Activated CD4-positive, alpha-beta memory T cell treated with anti-CD3 and anti-CD28 coated beads, Interleukin-2, amount 10 ng/mL, durations not matched to agents 7 days and 5 days (primary cell): ENCODE results near the gene MYO5B. TPM values are rescaled to one million over a fixed set of nuclear protein-coding genes. Genes with fewer than 3 reads are reported as not detected.

Source experiments
- CTCF ChIA-PET: fragments of 350-600 bp; sonication (Branson Sonifier 250); formaldehyde crosslinking; loops from one replicate; lab custom pipeline; 2021; ENCODE audit warnings: antibody characterized with exemption, inconsistent platforms; lab: Charles Lee
- POLR2A ChIA-PET: fragments of 350-600 bp; sonication (Branson Sonifier 250); formaldehyde crosslinking; loops from one replicate; lab custom pipeline; 2021; ENCODE audit warnings: antibody characterized with exemption; lab: Charles Lee
- DNase-seq: peaks from one replicate; pipeline ENCODE4 v3.0.0-alpha.2; 2020
- H3K27ac Mint-ChIP-seq: one replicate; pipeline ENCODE4 v1.8.0; 2021; ENCODE audit warnings: mild to moderate bottlenecking, mixed read lengths
- H3K27me3 Mint-ChIP-seq: one replicate; pipeline ENCODE4 v1.8.0; 2021; ENCODE audit warnings: mixed read lengths
- H3K36me3 Mint-ChIP-seq: one replicate; pipeline ENCODE4 v1.8.0; 2021; ENCODE audit warnings: low read depth, mixed read lengths
- H3K4me1 Mint-ChIP-seq: one replicate; pipeline ENCODE4 v1.8.0; 2021; ENCODE audit warnings: mixed read lengths
- H3K4me3 Mint-ChIP-seq: one replicate; pipeline ENCODE4 v1.8.0; 2021; ENCODE audit warnings: mild to moderate bottlenecking, mixed read lengths
- H3K9me3 Mint-ChIP-seq: one replicate; pipeline ENCODE4 v1.8.0; 2021; ENCODE audit warnings: mixed read lengths
- total RNA-seq, 2 experiments: library from RNA; stranded (reverse); gene quantifications; one replicate each; pipeline ENCODE4 v1.2.3, GENCODE V29; 2021

The MYO5B gene
- total RNA-seq, 2 experiments from 2014 or later = not detected

DNA sequence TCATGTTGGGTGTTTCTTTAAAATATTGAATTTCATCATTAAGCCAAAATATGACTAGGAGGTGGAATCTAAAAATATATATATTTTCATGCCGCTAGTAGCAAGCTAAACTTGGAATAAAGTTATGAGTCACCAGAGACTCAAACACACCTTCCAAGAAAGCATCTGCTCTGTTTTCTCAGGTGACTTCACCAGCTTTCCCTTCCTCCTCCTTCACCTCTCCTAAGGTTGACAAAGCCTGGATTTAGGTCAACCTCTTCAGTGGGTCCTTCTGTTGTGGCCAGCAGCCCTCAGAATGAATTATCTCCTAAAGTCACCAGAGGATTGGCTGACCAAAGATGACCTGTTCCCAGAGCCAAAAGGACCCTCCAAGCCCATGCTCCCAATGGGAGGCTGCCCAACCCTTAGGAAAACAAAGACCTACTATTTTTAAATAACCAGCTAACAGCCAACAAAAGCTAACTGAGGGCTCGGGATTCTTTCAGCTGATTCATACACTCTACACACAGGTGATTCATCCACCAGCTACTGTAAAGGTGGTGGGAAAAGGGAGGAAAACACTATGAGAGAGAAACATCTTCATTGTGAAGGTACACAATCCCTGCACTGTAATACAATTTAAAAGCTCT, 113.9 kb downstream of the MYO5B start:
- H3K27me3 Mint-ChIP-seq = peaks cover 12% of the 10 kb centered on the region
- no peaks in the 10 kb centered on the region for H3K9me3 Mint-ChIP-seq
- CTCF ChIA-PET = no interaction called here
- H3K4me3 Mint-ChIP-seq = no peak overlapping the region
- no peaks in the 10 kb centered on the region for H3K36me3 Mint-ChIP-seq
- POLR2A ChIA-PET = no interaction called here
- no peak for DNase-seq
- H3K27ac Mint-ChIP-seq = no peak overlapping the region
- H3K4me1 Mint-ChIP-seq = peaks cover 2% of the 10 kb centered on the region

DNA sequence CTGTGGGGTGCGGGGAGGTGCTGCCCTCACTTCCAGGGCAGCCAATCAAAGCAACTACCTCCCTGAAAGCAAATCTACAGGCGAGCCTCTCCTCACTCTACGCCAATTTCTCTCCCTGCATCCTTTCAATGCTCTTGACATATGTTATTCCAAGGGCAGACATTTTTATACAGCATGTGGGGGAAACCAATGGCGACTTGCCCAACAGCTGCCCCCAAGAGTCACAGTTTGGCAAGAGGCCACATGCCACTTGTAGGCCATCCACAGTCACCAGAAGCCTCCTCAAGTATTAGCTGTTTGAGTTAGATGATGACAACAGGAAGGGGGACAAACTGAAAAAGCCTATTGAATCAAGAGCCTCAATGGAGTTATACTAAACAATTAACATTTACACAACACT, 114.6 kb downstream of the MYO5B start:
- Mint-ChIP-seq H3K4me1 (peaks cover 2% of the 10 kb centered on the region), H3K27ac (no peak overlapping the region), H3K4me3 (no peak overlapping the region), H3K9me3 (no peaks in the 10 kb centered on the region), H3K36me3 (no peaks in the 10 kb centered on the region), H3K27me3 (peaks cover 12% of the 10 kb centered on the region)
- DNase-seq = no peak
- POLR2A ChIA-PET = no interaction called here
- CTCF ChIA-PET = no interaction called here

GRCh38 chr18:50079571-50080295, 115.2 kb downstream of the MYO5B start:
- Mint-ChIP-seq H3K36me3 (no peaks in the 10 kb centered on the region), H3K27me3 (peaks cover 14% of the 10 kb centered on the region), H3K9me3 (no peaks in the 10 kb centered on the region), H3K4me3 (no peak overlapping the region), H3K4me1 (peaks cover 2% of the 10 kb centered on the region), H3K27ac (no peak overlapping the region)
- ChIA-PET CTCF (no interaction called here), POLR2A (no interaction called here)
- no peak for DNase-seq

DNA sequence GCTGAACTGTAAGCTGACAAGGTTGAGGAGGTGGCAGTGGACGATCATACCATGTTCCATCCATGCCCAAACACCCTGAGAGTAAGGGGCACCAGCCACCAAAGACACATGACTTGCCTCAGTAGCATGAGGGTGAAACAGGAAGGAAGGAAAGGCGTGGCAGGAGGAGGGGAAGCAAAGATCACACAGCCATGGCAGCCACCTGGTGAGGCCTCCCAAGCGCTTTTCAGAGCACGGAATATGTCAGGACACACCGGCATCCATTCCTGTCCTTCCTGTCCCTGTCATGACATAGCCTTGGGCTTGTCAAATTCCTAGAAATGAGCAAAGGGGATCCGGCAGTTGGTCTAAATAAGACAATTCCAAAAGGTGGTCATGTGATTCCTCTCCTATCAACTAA, 118.7 kb downstream of the MYO5B start:
- POLR2A ChIA-PET = no interaction called here
- H3K36me3 Mint-ChIP-seq = no peaks in the 10 kb centered on the region

DNA sequence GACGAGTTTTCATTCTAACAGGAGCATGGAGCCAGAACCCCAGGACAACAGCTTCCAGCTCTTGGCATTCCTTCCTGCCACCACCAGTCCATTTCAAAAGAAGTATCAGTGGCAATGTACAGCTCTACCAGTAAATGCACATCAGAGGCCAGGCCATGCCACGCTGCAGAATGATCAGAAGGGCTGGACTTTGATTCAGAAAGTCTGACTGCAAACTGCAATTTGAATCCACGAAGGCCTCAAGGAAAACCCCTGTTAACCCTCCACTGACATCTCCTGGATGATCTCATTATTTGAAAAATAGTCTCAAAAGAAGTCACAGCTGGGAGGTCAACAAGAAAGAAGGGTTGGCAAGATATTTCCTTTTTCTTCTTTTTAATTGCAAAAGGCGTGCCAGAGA, 119.2 kb downstream of the MYO5B start:
- DNase-seq = no peak
- Mint-ChIP-seq H3K27ac (no peak overlapping the region), H3K4me1 (peaks cover 2% of the 10 kb centered on the region), H3K9me3 (no peaks in the 10 kb centered on the region), H3K4me3 (no peak overlapping the region), H3K36me3 (no peaks in the 10 kb centered on the region), H3K27me3 (peaks cover 12% of the 10 kb centered on the region)
- ChIA-PET CTCF (no interaction called here), POLR2A (no interaction called here)

More for the DNA sequence above, 118.7 kb downstream of the MYO5B start:
- Mint-ChIP-seq H3K27ac (no peak overlapping the region), H3K4me3 (no peak overlapping the region), H3K9me3 (no peaks in the 10 kb centered on the region), H3K27me3 (peaks cover 12% of the 10 kb centered on the region), H3K4me1 (peaks cover 2% of the 10 kb centered on the region)
- CTCF ChIA-PET = no interaction called here
- no peak for DNase-seq

DNA sequence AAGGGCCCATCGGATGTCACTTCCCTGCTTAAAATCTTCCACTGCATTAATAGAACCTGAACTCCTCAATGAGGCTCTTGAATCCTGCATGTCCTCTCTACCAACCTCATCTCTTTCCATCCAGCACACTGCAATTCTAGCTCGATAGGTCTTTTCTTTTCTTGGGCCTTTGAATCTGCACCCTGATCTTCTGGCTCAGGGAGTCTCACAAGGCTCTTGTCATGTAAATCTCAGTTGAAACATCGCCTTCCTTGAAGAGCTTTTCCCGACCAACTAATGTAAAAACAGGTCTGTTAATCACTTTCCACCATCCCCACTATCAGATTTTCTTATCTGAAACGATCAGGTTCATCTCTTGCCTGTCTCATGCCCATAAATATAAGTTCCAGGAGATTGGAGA, 120.5 kb downstream of the MYO5B start:
- H3K4me1 Mint-ChIP-seq = peaks cover 2% of the 10 kb centered on the region
- DNase-seq = no peak
- H3K27ac Mint-ChIP-seq = no peak overlapping the region
- no peak overlapping the region for H3K4me3 Mint-ChIP-seq
- peaks cover 12% of the 10 kb centered on the region for H3K27me3 Mint-ChIP-seq
- H3K36me3 Mint-ChIP-seq = no peaks in the 10 kb centered on the region
- CTCF ChIA-PET = no interaction called here
- no peaks in the 10 kb centered on the region for H3K9me3 Mint-ChIP-seq
- POLR2A ChIA-PET = no interaction called here

- Mint-ChIP-seq H3K27me3 (peaks cover 9% of the 10 kb centered on the region), H3K4me3 (no peak overlapping the region), H3K4me1 (peaks cover 2% of the 10 kb centered on the region), H3K9me3 (no peaks in the 10 kb centered on the region), H3K27ac (no peak overlapping the region), H3K36me3 (no peaks in the 10 kb centered on the region)
- DNase-seq = no peak
- POLR2A ChIA-PET = no interaction called here
- CTCF ChIA-PET = no interaction called here
Measured at GRCh38 chr18:50073319-50073718, 121.6 kb downstream of the MYO5B start.

- ChIA-PET POLR2A (no interaction called here), CTCF (no interaction called here)
- no peaks in the 10 kb centered on the region for H3K9me3 Mint-ChIP-seq
- peaks cover 7% of the 10 kb centered on the region for H3K27me3 Mint-ChIP-seq
- no peak overlapping the region for H3K27ac Mint-ChIP-seq
- DNase-seq = no peak
- no peaks in the 10 kb centered on the region for H3K36me3 Mint-ChIP-seq
- H3K4me1 Mint-ChIP-seq = peaks cover 2% of the 10 kb centered on the region
- no peak overlapping the region for H3K4me3 Mint-ChIP-seq
Measured at GRCh38 chr18:50072146-50072545, 122.8 kb downstream of the MYO5B start.

- Mint-ChIP-seq H3K4me1 (peaks cover 2% of the 10 kb centered on the region), H3K9me3 (no peaks in the 10 kb centered on the region), H3K27ac (no peak overlapping the region), H3K27me3 (peaks cover 10% of the 10 kb centered on the region), H3K36me3 (no peaks in the 10 kb centered on the region), H3K4me3 (no peak overlapping the region)
- no peak for DNase-seq
- POLR2A ChIA-PET = no interaction called here
- CTCF ChIA-PET = no interaction called here
Measured at GRCh38 chr18:50071397-50071796, 123.5 kb downstream of the MYO5B start.

GRCh38 chr18:50069422-50069821, 125.5 kb downstream of the MYO5B start:
- Mint-ChIP-seq H3K4me1 (no peaks in the 10 kb centered on the region), H3K9me3 (no peaks in the 10 kb centered on the region), H3K27ac (no peak overlapping the region), H3K27me3 (peaks cover 12% of the 10 kb centered on the region), H3K36me3 (no peaks in the 10 kb centered on the region), H3K4me3 (no peak overlapping the region)
- POLR2A ChIA-PET = no interaction called here
- DNase-seq = no peak
- CTCF ChIA-PET = no interaction called here

GRCh38 chr18:50065527-50065926, 129.4 kb downstream of the MYO5B start:
- CTCF ChIA-PET = no interaction called here
- H3K4me1 Mint-ChIP-seq = no peaks in the 10 kb centered on the region
- H3K4me3 Mint-ChIP-seq = no peak overlapping the region
- no peak for DNase-seq
- peaks cover 15% of the 10 kb centered on the region for H3K27me3 Mint-ChIP-seq
- no peaks in the 10 kb centered on the region for H3K36me3 Mint-ChIP-seq
- no peaks in the 10 kb centered on the region for H3K9me3 Mint-ChIP-seq
- H3K27ac Mint-ChIP-seq = no peak overlapping the region
- POLR2A ChIA-PET = no interaction called here

DNA sequence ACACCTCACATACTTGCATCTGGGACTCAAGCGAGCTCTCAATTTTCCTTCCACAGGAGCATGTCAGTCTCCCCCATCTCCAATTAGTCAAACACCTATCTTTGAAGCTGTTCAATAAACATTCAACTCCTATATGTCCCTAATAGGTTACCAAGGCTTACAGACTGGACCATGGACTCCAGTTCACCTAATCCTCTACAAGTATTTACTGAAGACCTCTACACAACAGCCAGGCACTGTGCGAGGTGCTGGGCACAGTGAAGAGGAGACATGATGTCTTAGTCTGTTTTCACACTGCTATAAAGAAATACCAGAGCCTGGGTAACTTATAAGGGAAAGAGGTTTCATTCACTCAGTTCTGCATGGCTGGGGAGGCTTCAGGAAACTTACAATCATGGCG, 129.9 kb downstream of the MYO5B start:
- POLR2A ChIA-PET = no interaction called here
- no peak overlapping the region for H3K27ac Mint-ChIP-seq
- CTCF ChIA-PET = no interaction called here
- peaks cover 15% of the 10 kb centered on the region for H3K27me3 Mint-ChIP-seq
- no peaks in the 10 kb centered on the region for H3K9me3 Mint-ChIP-seq
- H3K4me3 Mint-ChIP-seq = no peak overlapping the region
- no peaks in the 10 kb centered on the region for H3K36me3 Mint-ChIP-seq
- no peak for DNase-seq
- H3K4me1 Mint-ChIP-seq = no peaks in the 10 kb centered on the region

- ChIA-PET POLR2A (no interaction called here), CTCF (no interaction called here)
- DNase-seq = no peak
- Mint-ChIP-seq H3K9me3 (no peaks in the 10 kb centered on the region), H3K36me3 (no peaks in the 10 kb centered on the region), H3K4me1 (no peaks in the 10 kb centered on the region), H3K27me3 (peaks cover 23% of the 10 kb centered on the region), H3K4me3 (no peak overlapping the region), H3K27ac (no peak overlapping the region)
Measured at GRCh38 chr18:50061876-50062517, 132.9 kb downstream of the MYO5B start.
